ENCODE data around the gene MTG1. TPM values are rescaled to one million over a fixed set of nuclear protein-coding genes. Genes with fewer than 3 reads are reported as not detected.

Gene MTG1
- polyA plus RNA-seq, 1 donor (not counting 4 experiments of a cell fraction or from before 2014, with no cell fraction given): 31.6 TPM

DNA sequence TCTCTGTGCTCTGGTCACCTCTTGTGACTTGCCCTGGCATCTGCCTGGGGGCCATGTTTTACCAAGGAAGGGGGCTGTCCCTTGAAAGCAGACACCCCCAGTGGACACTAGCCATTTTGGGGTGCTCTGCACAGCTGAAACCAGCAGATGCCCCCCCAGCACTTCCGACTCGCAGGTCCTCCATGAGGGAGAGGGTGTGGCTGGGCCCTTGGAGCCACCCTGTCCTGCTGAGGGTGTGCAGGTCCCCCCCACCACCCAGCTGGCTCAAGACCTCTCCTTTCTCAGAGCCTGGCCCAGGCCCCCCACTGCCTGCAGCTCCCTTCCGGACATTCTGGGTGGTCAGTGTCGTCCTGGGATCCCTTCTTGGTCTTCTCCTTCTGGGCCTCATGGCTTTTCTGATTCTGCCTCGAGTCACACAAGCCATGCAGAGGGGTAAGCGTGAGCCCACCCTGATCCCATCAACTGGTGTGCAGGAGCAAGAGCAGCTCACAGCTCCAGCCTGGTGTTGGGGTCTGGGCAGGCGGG, 72.1 kb downstream of the MTG1 start:
- dilution Hi-C loops (cut with MboI; ENCODE audit: extremely low pct_ligation_motif_present, low sequenced_read_pairs): no loop called here
- Histone ChIP-seq H3K9me1 (ENCODE audit: control insufficient read depth, extremely low read depth, insufficient read depth, low read length) (no peaks in the 10 kb centered on the region), H3K4me2 (ENCODE audit: control insufficient read depth, extremely low read depth, insufficient read depth, low read depth, low read length) (no peak overlapping the region), H3K79me2 (ENCODE audit: control insufficient read depth, insufficient read depth, low read length) (no peaks in the 10 kb centered on the region), H3K4me1 (ENCODE audit: control insufficient read depth, extremely low read depth, insufficient read depth, low read length) (no peaks in the 10 kb centered on the region), H4K20me1 (ENCODE audit: control insufficient read depth, extremely low read depth, insufficient read depth, low read length) (no peaks in the 10 kb centered on the region), H3K4me3 (ENCODE audit: control insufficient read depth in 2 of 3, extremely low read depth in 1 of 3, insufficient read depth in 2 of 3, low read depth in 1 of 3, low read length in 3 of 3) (no peak overlapping the region), H3K9ac (ENCODE audit: control insufficient read depth, extremely low read depth, insufficient read depth, low read length) (no peak overlapping the region), H2AFZ (ENCODE audit: control insufficient read depth, low read length) (no peak overlapping the region), H3K36me3 (ENCODE audit: control insufficient read depth in 2 of 2, extremely low read depth in 1 of 2, insufficient read depth in 2 of 2, low read length in 2 of 2) (no peaks in the 10 kb centered on the region), H3K27me3 (ENCODE audit: control insufficient read depth, extremely low read depth, insufficient read depth, low read length) (no peaks in the 10 kb centered on the region), H3K27ac (ENCODE audit: control insufficient read depth, insufficient read depth, low read length) (no peak overlapping the region), H3K9me3 (ENCODE audit: control insufficient read depth, low read depth, low read length) (no peaks in the 10 kb centered on the region)
- TF ChIP-seq EZH2 (IDR thresholded peaks at IDR 0.05; ENCODE audit: low read length) (no peak), CTCF (optimal IDR thresholded peaks at IDR 0.05 in 1 of 3, IDR thresholded peaks at IDR 0.05 in 1 of 3, conservative IDR thresholded peaks at IDR 0.05 in 1 of 3; ENCODE audit: extremely low read depth in 1 of 3, insufficient read depth in 2 of 3, low read length in 3 of 3) (no peak)
- DNase-seq (ENCODE audit: low read depth, low spot score): no peak
- FAIRE-seq: no peak

GRCh38 chr10:133466683-133467275, 72.8 kb downstream of the MTG1 start:
- dilution Hi-C loops (cut with MboI; ENCODE audit: extremely low pct_ligation_motif_present, low sequenced_read_pairs): no loop called here
- no peaks in the 10 kb centered on the region for H3K4me1 ChIP-seq (ENCODE audit: control insufficient read depth, extremely low read depth, insufficient read depth, low read length)
- FAIRE-seq: no peak
- H3K9ac ChIP-seq (ENCODE audit: control insufficient read depth, extremely low read depth, insufficient read depth, low read length): no peak overlapping the region
- H3K27me3 ChIP-seq (ENCODE audit: control insufficient read depth, extremely low read depth, insufficient read depth, low read length): no peaks in the 10 kb centered on the region
- H3K9me1 ChIP-seq (ENCODE audit: control insufficient read depth, extremely low read depth, insufficient read depth, low read length): no peaks in the 10 kb centered on the region
- TF ChIP-seq CTCF (optimal IDR thresholded peaks at IDR 0.05 in 1 of 3, IDR thresholded peaks at IDR 0.05 in 1 of 3, conservative IDR thresholded peaks at IDR 0.05 in 1 of 3; ENCODE audit: extremely low read depth in 1 of 3, insufficient read depth in 2 of 3, low read length in 3 of 3): no peak
- no peak for TF ChIP-seq EZH2 (IDR thresholded peaks at IDR 0.05; ENCODE audit: low read length)
- DNase-seq (ENCODE audit: low read depth, low spot score): no peak
- no peaks in the 10 kb centered on the region for H4K20me1 ChIP-seq (ENCODE audit: control insufficient read depth, extremely low read depth, insufficient read depth, low read length)
- no peak overlapping the region for H3K4me3 ChIP-seq (ENCODE audit: control insufficient read depth in 2 of 3, extremely low read depth in 1 of 3, insufficient read depth in 2 of 3, low read depth in 1 of 3, low read length in 3 of 3)
- no peaks in the 10 kb centered on the region for H3K9me3 ChIP-seq (ENCODE audit: control insufficient read depth, low read depth, low read length)
- no peak overlapping the region for H2AFZ ChIP-seq (ENCODE audit: control insufficient read depth, low read length)
- no peak overlapping the region for H3K4me2 ChIP-seq (ENCODE audit: control insufficient read depth, extremely low read depth, insufficient read depth, low read depth, low read length)
- no peaks in the 10 kb centered on the region for H3K79me2 ChIP-seq (ENCODE audit: control insufficient read depth, insufficient read depth, low read length)
- H3K36me3 ChIP-seq (ENCODE audit: control insufficient read depth in 2 of 2, extremely low read depth in 1 of 2, insufficient read depth in 2 of 2, low read length in 2 of 2): no peaks in the 10 kb centered on the region
- no peak overlapping the region for H3K27ac ChIP-seq (ENCODE audit: control insufficient read depth, insufficient read depth, low read length)

Data from keratinocyte (primary cell).